ENCODE measurements around the gene PSMB11.

- TF ChIP-seq CTCF (IDR thresholded peaks at IDR 0.05) (no peak), EZH2phosphoT487 (IDR thresholded peaks at IDR 0.05) (no peak)
These were observed 3.7 kb downstream of the PSMB11 start for GRCh38 chr14:23045419-23046357.

Data from neural progenitor cell (in vitro differentiated cells).